ENCODE results near the gene AP1G2.

AP1G2 gene

GRCh38 chr14:23569443-23570151, 2.0 kb upstream of the AP1G2 start:
- DNase-seq: no peak

GRCh38 chr14:23568600-23569331, 1.2 kb upstream of the AP1G2 start:
- DNase-seq: no peak

- no peak for DNase-seq
Observed at GRCh38 chr14:23568021-23568599, 519 bp upstream of the AP1G2 start.

GRCh38 chr14:23566778-23567185, 809 bp downstream of the AP1G2 start:
- no peak for DNase-seq

- DNase-seq: no peak
Observed at GRCh38 chr14:23566112-23566777, 1.3 kb downstream of the AP1G2 start.

GRCh38 chr14:23565626-23566025, 2.0 kb downstream of the AP1G2 start:
- no peak for DNase-seq

GRCh38 chr14:23564876-23565275, 2.7 kb downstream of the AP1G2 start:
- DNase-seq: no peak

- no peak for DNase-seq
Observed at GRCh38 chr14:23564181-23564812, 3.3 kb downstream of the AP1G2 start.

GRCh38 chr14:23563473-23564180, 4.0 kb downstream of the AP1G2 start:
- no peak for DNase-seq

- peak; percentile 65 for DNase-seq
Observed at GRCh38 chr14:23562822-23563472, 4.6 kb downstream of the AP1G2 start.

GRCh38 chr14:23561873-23562821, 5.4 kb downstream of the AP1G2 start:
- DNase-seq: no peak

GRCh38 chr14:23561259-23561658, 6.3 kb downstream of the AP1G2 start:
- DNase-seq: no peak

- no peak for DNase-seq
Observed at GRCh38 chr14:23559926-23560520, 7.6 kb downstream of the AP1G2 start.

GRCh38 chr14:23559010-23559925, 8.3 kb downstream of the AP1G2 start:
- no peak for DNase-seq

- DNase-seq: no peak
Observed at GRCh38 chr14:23558346-23559009, 9.1 kb downstream of the AP1G2 start.

- no peak for DNase-seq
Observed at GRCh38 chr14:23557946-23558345, 9.6 kb downstream of the AP1G2 start.

- no peak for DNase-seq
Observed at GRCh38 chr14:23557521-23557920, 10.1 kb downstream of the AP1G2 start.

- DNase-seq: no peak
Observed at GRCh38 chr14:23556700-23557440, 10.7 kb downstream of the AP1G2 start.
